Activated naive CD4-positive, alpha-beta T cell treated with anti-CD3 and anti-CD28 coated beads, Interleukin-2, amount 50 U/mL, for 16 hours (primary cell): ENCODE data around the gene PLK4.
A peak's percentile ranks its signal among the peaks of the same experiment; 100 is the strongest.
"Not testable (repeated sequence)": the region's sequence is repeated elsewhere in the genome, so short reads cannot be mapped to it uniquely, and the experiment has no call there.

Source experiments
- DNase-seq: peaks from one replicate; pipeline ENCODE4 v3.0.0-alpha.2; 2020

Gene PLK4

DNA sequence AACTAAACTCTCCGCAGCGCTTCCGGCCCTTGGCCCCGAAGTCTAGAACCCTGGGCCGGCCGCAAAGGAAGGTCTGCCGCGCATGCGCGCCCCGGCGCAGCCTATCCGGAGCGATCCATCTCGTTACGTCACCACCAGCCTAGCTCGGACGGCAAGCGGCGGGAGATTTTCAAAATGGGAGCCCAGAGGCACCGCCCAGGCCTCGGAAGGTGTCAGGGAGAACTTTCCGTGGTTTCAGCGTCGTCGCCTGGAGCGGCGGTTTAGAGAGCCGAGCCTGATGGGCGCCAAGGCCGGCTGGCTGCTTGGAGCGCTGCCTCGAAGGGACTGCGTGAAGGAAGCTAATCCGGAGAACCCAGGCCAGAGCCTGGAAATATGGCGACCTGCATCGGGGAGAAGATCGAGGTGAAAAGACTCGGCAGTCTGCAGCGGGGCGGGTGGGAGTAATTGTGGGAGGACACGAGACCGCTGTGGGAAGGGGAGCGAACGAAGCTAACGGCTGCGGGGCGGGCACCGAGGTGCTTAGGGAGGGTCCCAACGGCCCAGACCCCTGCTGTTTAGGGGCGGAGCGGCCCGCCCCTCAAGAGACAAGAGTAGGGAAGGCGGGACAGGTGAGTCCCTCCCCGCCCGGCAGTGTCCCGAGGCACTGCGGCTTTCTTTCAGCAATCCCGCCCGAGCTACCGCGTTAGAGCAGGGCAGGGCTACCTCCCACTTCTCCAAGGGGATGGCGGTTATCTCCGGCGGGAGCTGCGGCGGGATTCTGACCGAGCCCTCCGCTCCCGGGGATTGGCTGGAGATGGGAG lies at the start of gene PLK4:
Gene PLK4 (plus strand): TSS at position 131 of the 800 bp plus-strand sequence. CDS start 242 bp downstream, at position 373.
- DNase-seq, result peak; percentile 93

DNA sequence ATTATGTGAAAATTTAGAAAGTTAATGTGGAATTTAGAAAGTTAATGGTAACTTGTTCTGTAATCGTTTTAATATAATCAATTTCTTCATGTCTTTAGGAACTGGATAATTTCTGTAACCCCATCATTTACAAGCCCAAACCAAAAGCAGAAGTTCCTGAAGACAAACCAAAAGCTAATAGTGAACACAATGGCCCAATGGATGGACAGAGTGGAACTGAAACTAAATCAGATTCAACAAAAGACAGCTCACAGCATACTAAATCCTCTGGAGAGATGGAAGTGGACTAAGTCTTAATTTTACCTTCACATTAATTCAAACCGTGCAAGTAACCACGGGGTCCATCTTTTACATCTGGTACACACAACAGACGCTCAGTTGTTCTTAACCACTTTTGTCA lies 48.1 kb upstream of the PLK4 start:
- DNase-seq, result no peak

DNA sequence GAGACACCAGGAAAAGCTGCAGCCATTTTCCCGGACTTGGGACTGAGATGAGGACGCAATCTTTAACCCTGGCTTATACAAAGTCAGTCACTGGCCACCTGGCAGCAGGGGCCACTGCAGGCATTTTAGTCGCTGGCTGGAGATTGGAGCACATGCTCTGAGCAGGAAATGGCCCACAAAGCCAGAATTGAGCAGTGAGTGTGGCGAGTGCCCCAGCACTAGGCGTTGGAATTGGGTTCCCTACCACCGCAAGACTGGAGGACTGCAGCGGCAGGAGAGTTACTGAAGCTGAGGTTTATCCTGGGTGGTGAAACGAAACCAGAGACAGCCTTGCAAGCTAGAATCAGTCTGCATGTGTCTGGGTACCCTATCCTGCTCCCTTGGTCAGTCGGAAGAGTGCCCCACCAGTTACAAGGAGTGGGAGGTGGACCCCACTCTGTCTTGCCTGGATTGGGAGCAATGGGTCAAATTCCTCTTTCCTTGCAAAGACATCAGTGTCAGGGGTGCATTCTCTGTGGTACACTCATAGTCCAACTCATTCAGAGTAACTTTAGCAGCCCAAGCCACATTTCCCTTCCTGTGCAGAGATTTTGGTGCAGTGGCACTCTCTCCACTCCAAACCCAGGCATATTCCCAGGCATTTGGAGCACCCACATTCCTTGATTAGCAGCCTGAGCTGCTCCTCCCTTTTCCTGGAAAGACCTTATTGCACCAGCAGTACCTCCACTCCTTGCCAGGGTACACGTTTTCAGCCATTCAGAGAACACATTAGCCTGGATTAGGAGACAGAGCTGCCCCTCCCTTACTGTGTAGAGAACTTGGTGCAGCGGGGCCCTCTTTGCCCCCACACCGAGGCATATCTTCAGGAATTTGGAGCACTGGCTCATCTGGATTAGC lies 36.7 kb upstream of the PLK4 start:
- no peak for DNase-seq

DNA sequence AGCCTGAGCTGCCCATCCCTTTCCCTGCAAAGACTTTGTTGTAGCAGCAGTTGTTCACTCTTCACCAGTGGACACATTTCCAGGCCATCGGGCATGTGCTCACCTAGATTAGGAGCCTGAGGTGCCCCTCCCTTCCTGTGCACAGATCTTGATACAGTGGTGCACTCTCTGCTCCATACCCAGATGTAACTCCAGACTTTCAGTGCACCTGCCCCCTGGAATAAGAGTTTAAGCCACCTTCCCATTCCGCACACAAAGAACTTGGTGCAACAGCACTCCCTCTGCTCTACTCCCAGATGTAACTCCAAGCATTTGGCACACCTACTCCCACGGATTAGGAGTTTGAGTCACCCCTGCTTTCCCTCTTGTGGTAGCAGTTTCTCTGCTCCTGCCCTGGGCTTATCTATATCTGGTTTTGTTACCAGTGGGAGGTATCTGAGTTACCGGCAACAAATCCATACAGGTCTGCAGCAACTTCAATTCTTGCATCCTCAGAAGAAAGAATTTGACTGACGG lies 36.0 kb upstream of the PLK4 start:
- no peak for DNase-seq

DNA sequence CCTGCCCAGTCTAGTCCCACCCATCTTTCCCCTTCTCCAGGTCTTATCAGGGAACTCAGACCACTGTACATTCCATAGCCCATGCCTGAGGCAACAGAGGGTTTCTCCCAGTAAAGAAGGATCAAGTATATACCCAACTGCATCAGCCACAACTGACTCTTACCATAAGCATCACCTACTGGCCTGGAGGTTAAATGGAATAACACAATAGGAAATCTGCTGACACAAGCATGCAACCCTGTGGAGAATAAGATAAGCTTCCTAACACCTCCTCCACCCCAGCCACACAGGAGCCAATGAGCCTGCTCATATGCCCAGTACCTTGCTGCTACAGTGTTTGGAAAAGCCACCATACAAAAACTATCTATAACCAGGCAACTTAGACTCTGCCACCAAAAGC lies 34.6 kb upstream of the PLK4 start:
- DNase-seq, result no peak

DNA sequence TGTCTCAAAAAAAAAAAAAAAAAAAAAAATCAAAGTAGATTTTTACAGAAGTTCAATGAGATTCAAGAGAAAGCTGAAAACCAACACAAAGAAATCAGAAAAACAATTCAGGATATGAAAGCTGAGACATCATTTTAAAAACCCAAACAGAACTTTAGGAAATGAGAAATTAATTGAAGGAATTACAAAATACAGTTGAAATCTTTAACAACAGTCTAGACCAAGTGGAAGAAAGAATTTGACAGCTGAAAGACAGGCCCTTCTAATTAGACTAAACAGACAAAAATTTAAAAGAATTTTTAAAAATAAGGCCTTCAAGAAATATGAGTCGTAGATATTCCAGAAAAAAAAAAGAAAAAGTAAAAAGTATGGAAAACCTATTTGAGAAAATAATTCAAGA lies 33.9 kb upstream of the PLK4 start:
- no peak for DNase-seq

DNA sequence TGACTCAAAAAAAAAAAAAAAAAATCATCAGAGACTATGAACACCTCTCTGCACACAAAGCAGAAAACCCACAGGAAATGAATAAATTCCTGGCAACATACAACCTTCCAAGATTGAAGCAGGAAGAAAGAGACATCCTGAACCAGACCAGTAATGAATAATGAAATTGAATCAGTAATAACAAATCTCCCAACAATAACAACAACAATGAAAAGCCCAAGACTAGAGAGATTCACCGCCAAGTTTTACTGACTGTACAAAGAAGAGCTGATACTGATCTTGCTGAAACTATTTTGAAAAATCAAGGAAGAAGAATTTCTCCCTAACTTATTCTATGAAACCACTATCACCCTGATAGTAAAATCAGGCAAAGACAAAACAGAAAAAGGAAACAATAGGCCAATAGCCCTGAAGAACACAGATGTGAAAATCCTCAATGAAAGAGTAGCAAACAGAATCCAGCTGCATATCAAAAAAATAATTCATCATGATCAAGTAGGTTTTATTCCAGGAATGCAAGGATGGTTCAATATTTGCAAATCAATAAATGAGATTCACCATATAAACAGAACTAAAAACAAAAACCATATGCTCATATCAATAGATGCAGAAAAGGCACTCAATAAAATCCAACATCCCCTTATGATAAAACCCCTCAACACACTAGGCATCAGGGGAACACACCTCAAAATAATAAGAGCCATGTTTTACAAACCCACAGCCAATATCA lies 31.0 kb upstream of the PLK4 start:
- no peak for DNase-seq

DNA sequence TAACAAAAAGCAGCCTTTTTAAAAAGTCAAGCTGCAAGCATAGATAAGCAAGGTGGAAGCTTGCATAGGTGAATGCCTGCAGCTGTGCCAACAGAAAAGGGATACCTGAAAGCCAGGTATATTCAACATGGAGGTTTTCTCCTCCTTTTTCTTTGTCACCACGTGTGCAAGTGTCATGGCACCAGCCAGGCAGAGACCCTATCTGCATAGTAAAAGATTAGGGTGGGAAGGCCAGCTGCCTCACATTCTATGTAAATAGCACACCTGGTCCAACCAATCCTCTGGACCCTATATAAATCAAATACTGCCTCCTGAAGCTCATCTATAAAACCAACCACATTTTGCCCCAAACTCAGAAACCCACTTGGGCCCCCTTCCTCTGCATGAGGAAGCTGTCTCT lies 28.0 kb upstream of the PLK4 start:
- no peak for DNase-seq

DNA sequence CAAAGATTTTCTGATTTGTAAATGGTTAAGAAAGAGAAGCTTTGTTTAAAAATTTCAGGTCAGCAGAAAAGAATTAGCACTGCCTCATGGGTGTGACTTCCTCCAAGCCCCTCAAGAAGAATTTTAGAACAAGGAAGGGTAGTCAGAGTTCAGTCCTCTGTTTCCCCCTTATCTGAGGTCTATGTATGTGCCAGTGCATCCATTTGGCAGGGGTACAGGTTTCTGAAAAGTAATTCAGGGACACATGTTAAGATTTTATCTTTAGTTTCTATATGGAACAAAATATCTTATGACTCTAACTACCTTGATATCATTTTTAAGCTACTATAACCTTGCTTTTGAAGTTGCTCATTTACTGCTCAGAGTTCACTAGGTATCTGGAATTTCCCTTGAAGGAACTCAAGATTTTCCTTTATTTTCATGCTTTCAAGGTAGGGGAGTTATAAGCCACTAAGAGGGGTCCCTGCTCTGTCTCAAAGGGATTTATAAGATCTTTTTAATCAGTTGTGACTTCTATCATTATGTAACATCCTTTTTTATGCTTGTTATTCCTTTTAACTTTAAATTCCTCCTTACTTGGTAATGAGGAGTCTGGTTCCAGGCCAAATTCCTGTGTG lies 24.4 kb upstream of the PLK4 start:
- DNase-seq, result no peak

DNA sequence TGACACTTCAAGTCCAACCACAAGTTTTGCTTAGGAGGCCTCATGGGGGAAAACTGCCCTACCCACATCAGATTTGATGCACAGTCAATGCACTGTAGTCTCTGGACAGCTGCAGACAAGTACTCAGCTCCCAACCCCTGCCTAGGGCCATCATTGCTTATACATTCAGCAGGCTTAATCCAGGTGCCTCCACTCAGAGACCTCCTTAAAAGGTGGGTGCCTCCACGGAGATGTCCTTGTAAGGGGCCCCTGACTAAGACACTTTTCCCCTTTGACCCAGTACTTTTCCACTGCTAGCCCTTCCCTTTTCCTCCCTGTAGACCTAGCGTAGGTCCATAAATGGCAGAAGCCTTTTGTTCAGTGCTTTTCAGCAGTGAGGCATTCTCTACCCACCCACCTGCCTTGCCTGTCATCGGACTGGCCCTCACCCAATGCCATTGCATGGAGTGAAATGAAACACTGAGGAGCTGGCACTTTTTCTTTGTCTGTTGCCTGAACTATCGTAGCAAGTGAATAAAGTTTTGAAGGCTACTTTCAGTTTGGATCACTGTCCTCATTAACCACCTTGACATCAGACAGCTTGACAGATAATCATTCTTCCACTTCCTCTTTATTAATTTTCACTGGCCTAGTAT lies 23.8 kb upstream of the PLK4 start:
- no peak for DNase-seq

DNA sequence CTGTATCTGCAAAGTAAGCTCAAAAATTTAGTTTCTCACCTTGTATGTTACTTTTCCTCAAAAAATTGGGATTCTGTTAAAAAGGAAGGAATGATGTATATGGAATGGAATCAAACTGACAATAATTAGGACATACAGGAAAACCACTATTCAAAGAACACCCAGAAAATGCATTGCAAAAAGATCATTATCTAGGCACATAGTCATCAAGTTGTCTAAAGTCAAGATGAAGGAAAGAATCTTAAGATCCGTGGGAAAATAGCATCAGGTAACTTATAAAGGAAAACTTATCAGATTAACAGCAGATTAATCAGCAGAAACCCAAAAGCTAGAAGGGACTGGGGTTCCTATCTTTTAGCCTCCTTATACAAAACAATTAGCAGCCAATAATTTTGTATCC lies 23.1 kb upstream of the PLK4 start:
- DNase-seq, result no peak

DNA sequence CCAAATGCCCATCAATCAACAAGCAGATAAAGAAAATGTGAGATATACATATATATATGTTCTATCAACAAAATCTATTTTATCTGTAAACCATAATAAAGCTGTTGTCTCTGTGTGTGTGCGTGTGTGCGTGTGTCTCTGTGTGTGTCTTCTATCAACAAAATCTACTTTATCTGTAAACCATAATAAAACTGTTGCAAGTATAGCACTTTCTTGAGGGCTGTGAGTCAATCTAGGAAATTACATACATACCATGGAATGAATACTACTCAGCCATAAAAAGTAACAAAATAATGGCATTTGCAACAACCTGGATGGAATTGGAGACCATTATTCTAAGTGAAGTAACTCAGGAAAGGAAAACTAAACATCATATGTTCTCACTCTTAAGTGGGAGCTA lies 12.5 kb upstream of the PLK4 start:
- DNase-seq, result no peak

DNA sequence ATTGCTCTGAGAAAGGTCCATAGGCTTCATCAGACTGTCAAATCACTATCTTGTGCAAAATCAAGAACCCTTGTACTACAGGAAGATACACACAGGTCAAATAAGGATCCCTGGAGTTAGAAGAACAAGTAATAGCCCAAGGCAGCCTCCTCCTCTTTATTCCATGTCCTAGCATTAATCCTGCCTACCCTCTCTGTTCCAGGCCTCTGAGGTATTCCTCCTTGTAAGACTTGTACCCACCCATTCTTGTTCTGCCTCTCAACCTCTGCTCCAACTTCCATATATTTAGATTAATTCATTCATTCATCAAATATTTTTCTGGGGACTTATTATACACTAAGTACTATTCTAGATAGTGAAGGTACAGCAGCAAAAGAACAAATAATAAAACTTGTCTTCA lies 10.4 kb upstream of the PLK4 start:
- no peak for DNase-seq

DNA sequence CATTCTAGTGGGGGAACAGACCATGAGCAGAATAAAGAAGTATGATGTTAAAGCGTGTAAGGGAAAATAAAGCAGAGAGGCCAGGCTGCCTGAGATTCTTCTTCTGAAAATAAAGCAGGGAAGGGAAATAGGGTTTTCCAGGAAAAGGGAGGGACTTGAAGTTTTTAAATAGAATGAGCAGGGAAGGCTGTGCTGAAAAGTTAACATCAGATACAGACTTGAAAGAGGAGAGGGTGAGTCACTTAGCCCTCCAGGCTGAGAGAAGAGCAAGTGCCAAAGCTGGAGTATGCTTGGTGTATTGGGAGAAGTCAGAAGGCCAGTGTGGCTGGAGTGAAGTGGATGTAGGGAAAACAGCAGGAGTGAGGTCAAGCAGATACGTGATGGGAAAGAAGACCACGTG lies 10.0 kb upstream of the PLK4 start:
- no peak for DNase-seq

DNA sequence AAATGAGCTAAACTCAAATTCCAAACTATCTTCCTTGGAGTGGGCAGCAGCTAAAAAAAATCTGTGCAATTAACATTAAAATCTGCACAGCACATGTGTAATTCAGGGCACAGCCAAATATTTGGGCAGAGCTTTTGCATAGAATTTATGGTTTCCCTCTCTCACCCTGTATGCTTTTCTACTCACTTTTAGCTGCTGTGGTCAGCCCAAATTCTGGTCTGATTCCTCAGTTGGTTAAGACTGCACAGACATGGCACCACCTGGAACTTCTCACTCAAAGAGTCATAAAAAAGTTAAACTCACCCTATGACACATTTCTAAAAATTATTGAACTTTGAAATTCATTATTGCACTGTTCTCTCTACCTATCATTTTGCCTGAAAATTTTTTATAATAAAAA lies 4.9 kb upstream of the PLK4 start:
- no peak for DNase-seq

DNA sequence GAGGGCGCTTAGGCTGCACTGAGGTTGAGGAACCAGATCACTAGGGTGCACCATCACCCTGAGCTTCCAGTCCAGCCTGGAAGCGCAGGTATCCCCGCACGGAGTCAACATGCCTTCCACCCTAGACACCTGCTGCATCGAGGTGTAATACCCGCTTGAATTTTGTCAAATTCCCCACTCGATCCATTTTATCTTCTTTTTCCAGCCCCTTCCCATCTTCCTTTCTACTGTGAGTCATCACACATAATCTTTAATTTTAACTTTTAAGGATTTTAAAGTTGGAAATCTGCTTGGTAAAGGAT lies 821 bp downstream of the PLK4 start:
- no peak for DNase-seq

DNA sequence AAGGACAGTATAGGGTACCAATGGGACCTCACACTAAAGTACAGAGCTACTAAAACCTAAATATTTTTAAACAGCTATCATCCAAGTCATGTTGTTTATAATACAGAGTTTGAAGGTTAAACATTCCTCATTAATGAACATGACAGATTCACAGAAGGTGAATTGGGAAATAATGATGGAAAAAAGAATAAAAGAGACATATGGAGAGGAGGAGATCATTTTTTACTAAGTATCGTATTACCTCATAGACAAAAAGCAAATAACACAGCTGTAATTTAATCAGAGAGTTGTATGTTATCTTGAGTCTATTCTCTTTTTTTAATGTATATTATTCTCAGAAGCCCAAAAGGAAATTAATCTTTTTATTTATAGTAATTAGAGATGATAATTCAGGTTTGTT lies 7.9 kb downstream of the PLK4 start:
- no peak for DNase-seq

DNA sequence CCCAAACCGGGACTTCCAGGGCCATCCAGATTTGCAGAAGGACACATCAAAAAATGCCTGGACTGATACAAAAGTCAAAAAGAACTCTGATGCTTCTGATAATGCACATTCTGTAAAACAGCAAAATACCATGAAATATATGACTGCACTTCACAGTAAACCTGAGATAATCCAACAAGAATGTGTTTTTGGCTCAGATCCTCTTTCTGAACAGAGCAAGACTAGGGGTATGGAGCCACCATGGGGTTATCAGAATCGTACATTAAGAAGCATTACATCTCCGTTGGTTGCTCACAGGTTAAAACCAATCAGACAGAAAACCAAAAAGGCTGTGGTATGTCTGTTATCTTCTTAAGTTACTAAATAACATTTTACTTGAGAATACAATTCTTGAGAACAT lies 9.2 kb downstream of the PLK4 start:
- no peak for DNase-seq

DNA sequence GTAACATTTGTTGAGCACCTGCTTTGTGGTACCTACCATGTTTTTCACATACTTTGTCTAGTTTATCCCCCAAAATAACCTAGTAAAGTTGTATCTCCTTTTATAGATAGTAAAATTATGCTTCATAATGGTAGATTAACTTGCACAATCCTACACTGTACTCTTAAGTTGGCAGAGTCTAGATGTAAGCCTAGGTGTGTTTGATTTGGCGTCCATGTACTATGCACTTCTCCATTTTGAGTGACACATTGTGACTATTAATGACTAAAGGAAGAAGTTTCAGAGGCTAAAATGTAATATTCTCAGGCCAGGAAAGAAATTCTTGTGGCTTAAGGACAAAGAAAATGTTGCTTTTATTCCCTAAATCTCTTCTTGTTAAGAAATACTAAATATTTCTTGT lies 15.4 kb downstream of the PLK4 start:
- DNase-seq, result no peak

DNA sequence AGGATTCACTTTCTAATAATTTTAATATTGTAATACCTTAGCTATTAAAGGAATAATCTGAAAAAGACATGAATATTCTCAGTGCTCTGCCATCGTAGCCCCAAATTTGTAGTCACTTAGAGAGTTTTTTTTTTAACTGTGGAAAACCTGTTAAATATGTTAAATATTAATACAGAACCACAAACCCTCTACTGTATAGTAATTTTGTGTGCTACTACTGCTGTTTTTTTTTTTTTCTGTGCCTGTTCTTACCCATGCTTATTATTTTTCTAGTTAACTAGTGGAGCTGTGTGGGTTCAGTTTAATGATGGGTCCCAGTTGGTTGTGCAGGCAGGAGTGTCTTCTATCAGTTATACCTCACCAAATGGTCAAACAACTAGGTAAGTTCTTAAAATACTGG lies 15.8 kb downstream of the PLK4 start:
- DNase-seq, result no peak

DNA sequence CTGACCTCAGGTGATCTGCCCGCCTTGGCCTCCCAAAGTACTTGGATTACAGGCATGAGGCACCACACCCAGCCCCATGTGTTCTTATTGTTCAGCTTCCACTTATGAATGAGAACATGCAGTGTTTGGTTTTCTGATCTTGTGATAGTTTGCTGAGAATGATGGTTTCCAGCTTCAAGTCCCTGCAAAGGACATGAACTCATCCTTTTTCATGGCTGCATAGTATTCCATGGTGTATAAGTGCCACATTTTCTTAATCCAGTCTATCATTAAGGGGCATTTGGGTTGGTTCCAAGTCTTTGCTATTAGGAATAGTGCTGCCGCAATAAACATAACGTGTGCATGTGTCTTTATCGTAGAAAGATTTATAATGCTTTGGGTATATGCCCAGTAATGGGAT lies 19.0 kb downstream of the PLK4 start:
- not testable (repeated sequence) for DNase-seq

DNA sequence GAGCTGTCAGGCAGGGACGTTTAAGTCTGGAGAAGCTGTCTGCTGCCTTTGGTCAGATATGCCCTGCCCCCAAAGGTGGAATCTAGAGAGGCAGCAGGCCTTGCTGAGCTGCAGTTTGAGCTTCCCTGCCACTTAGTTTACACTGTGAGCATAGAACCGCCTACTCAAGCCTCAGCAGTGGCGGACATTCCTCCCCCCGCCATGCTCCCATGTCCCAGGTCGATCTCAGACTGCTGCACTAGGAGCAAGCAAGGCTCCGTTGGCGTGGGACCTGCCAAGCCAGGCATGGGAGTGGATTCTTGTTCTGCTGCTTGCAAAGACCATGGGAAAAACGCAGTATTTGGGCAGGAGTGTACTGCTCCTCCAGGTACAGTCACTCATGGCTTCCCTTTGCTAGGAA lies 24.3 kb downstream of the PLK4 start:
- no peak for DNase-seq

DNA sequence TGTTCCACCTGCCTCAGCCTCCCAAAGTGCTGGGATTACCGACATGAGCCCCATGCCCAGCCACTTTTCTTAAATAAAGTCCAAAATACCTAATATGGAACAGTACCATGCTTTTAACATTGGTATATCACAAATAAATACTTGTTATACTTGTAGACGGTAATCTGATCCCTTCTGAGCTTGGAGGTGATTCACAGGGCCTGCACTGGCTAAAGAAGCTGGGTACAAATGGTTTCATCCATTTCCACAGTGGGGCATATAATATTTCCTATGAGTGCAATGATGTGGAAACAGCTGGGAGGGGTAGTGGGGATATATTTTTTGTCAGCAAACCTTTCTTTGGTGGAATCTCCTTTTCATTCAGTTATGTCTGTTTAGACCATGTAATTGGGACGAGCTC lies 35.8 kb downstream of the PLK4 start:
- DNase-seq, result no peak
